Posterior vena cava (tissue), 2 donors: ENCODE results near the gene NTN3. TPM values are rescaled to one million over a fixed set of nuclear protein-coding genes. Genes with fewer than 3 reads are reported as not detected.

Experiments
- DNase-seq: peaks from one replicate; pipeline ENCODE4 v3.0.0-alpha.2; 2020; ENCODE audit warnings: low spot score
- intact Hi-C, 2 donors: fragments of 100-400 bp; cut with DNase I; formaldehyde crosslinking; loops; one replicate each; pipeline versions ENCODE4 v1.14.1 to v1.14.2; 2022 to 2023
- total RNA-seq, 2 donors: library from RNA; stranded (reverse); fragmentation: NEBNext Ultra II Directional; extraction: Animal tissue kit (Norgen Biotek cat#: 25700); gene quantifications; one replicate each; pipeline ENCODE4 v1.2.1, GENCODE V29; 2021
- donor health status: DM: yes; HTN: yes; CAD: no.
- donor health status: DM: yes; HTN: yes; CAD: no.

Gene NTN3
- total RNA-seq, 2 donors from 2014 or later = 0.29 TPM; not detected in 1

DNA sequence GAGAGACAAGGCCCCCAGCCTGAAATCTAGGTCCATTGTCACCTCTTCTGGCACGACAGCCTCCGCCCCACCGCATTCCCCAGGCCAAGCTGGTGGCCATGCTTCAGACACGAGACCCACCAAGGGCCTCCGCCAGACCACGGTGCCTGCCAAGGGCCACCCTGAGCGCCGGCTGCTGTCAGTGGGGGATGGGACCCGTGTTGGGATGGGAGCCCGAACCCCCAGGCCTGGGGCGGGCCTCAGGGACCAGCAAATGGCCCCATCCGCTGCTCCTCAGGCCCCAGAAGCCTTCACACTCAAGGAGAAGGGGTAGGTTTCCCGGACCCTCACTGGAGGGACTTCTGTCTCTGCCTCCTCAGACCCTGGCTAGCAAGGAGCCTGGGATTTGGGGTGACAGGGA is 10.2 kb upstream of the NTN3 start:
- intact Hi-C loops = no loop called here
- no peak for DNase-seq

DNA sequence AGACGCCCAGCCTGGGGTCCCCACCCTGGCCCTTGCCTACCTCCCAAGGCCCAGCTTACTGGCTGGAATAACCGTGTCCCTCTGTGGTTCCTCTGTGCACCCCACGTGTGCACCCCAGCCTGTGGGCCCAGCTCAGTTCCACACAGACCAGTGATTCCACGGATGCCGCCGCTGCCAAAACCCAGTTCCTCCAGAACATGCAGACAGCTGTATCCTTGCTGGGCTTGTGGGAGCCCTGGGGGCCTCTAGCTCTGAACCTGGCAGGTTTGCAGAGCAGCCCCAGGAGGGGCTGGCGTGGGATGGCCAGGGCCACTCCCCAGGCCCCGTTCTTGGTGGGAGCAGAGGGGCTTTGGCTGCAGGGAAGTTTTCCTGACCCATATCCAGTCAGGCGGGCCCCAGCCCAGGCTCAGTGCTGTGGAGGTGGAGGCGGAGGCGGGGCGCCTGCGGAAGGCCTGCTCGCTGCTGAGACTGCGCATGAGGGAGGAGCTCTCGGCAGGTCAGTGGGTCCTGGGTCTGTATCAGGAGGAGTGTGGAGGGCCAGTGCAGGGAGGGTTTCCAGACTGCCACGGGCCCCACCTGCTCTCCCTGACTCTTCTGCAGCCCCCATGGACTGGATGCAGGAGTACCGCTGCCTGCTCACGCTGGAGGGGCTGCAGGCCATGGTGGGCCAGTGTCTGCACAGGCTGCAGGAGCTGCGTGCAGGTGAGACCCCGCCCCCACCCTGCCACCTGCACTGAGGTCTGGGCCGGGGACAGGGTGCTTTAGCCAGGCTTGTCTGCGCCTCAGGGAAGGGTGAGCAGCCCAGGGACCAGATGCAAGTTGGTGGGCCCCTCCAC is 8.8 kb upstream of the NTN3 start:
- no peak for DNase-seq
- intact Hi-C loops = no loop called here

DNA sequence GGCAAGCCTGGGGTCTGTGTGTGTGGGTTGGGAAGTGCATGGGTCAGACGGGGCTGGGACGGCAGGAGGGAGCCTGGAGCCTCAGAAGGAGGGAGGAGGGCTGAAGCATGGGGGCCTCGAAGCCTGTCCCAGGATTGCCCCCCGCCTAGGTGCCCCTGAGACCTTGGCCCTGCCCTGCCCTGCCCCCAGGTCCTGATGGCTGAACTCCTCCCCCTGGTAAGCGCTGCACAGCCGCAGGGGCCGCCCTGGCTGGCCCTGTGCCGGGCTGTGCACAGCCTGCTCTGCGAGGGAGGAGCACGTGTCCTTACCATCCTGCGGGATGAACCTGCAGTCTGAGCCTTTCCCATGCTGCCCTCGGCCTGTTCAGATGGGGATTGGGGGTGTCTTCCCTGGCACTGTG is 6.8 kb upstream of the NTN3 start:
- DNase-seq = no peak
- intact Hi-C loops = no loop called here

DNA sequence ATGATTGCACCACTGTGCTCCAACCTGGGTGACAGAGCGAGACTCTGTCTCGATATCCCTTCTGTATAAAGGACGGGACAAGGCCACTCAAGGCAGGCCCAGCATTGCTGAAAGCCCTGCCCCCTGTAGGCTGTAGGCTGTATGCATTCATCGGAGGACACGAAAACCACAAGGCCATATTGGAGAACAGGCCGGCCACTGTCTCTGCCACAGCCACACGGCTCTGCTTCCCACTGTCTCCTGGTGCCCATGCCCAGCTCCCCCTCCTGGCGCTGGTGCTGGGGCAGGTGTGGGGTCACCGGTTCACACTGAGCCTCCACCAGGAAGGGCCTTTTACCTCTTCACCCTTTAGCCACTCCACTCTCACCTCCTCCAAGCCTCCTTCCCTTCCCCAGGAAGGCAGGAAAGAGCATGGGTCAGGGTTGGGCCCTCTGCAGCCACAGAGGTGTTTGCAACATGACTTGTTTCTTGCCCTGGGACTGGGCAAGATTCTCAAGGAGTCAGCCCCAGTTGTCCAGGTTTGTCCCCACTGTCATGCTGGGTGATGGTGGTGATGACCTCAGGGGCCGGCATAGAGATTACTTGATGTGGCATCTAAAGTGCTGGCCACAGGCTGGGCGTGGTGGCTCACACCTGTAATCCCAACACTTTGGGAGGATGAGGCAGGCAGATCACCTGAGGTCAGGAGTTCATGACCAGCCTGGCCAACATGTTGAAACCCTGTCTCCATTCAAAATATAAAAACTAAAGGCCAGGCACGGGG is 5.3 kb upstream of the NTN3 start:
- no peak for DNase-seq
- intact Hi-C loops = no loop called here

DNA sequence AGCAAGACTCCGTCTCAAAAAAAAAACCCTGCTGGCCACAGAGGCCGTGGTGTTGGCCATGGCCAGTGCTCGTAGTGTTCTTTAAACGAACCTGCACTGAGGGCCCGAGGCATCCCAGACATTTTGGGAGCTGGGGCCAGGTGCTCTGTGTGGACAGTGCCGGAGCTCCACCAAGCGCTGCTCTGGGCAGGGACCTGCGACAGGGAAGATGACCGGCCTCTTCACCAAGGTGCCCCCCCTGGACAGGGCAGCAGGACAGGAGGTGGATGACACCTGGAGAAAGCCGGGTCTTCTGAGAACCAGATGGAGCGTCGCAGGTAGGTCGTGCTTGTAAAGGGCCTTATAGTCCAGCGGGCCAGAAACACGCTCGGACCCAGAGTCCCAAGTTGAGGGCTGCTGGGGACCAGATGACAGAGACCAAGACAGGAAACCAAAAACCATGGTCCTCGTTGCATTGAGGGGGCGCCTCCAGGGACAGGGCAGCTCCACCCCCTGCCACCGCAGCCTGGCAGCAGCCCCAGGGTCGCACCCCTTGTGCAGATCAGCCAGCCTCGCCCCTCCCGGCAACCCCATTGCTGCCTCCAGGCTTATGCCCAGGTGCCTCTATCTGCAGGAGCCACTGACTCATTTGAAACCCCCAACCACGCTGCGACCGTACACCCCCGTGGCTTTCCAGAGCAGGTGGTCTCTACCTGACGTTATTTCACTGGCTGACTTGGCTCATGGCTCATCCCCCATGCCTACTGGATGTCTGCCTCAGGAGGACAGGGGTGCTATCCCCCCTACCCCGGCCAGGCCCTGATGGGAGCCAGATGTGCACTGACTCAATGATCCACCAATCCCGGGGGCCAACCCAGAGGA is 4.2 kb upstream of the NTN3 start:
- no peak for DNase-seq
- intact Hi-C loops = no loop called here

DNA sequence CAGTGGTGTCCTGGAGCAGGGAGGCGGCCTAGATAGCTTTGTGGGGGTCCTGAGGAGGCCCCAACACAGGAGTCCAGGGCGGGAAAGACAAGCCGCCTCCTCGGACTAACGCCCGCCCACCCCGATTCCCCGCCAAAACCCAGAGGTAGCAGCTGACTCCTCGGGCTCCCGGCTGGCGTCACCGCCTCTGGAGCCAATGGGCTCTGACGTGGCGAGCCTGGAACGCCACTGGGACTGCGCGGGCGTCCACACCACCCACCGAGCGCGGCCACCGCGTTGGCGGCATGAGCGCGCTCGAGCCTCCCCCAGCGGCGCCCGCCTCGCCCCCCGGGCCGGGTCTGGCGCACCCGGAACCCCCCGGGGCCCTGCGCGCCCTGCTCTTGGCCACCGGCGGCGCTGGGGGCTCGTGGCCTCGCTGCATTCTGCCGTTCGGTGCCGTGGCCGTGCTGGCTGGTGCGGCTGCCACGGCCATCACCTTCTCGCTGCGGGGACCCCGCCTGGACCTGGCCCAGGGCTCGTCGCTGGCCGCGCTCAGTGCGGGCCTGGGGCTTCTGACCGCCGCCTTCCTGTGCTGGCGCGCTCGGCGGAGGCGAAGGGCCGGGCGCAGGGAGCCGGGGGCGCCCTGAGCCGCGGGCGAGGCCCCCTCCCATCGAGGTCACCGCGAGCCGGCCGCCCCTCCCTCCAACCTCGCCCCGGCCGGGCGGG is 3.4 kb upstream of the NTN3 start:
- intact Hi-C loops = no loop called here
- peak; percentile 92 for DNase-seq

DNA sequence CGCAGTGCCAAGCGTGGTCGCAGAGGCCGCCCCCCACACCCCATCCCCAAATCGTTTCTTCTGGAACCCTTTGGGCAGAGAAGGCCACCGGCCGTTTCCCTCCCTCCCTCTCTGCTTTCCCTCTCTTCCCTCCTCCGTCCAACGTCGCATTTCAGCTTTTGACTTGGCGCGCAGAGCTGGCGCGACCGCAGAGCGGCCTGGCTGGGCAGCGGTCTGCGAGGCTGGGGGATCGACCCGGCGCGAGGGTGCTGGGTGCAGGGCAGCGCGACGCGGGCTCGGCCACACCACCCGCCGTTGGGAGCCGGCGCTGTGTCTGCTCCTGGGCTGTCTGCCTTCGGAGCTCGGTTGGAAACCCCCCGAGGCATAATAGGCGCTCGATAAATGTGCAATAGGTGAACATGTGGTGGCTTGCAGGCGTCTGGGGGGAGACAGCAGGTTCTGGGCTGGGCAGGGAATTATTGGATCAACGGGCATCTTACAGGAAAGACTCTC is 2.8 kb upstream of the NTN3 start:
- no peak for DNase-seq
- intact Hi-C loops = no loop called here

DNA sequence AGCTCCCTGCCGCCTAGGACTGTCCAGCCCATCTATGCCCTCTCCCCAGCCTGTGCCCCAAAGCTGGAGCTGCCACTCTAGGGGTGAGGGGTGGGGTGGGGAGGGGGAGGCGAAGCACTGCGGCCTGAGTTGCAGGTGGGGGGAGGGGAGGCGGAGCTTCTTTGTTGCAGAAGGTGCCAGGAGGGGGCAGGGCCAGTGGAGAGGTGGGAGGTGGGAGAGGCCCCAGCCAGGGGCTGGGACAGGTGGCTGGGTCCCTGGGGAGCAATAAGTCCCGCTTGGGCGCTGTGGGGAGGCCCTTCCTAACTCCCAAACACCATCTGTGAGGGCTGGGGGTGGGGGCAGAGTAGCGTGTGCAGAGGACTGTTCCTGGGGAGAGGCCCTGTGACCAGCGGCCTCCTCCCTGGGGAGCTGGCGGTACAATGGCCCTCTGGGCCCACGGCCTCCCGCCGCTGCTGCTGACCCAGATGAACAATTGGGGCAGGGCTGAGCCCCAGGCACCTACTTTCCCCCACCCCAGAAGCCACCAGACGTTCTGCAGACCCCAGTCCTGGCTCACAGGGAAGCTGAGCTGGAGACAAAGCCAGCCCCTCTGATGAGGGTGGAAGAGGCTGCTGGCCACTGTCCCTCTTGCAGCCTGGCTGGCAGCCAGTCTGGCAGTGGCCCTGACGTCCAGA is 2.2 kb upstream of the NTN3 start:
- intact Hi-C loops = no loop called here
- DNase-seq = no peak

DNA sequence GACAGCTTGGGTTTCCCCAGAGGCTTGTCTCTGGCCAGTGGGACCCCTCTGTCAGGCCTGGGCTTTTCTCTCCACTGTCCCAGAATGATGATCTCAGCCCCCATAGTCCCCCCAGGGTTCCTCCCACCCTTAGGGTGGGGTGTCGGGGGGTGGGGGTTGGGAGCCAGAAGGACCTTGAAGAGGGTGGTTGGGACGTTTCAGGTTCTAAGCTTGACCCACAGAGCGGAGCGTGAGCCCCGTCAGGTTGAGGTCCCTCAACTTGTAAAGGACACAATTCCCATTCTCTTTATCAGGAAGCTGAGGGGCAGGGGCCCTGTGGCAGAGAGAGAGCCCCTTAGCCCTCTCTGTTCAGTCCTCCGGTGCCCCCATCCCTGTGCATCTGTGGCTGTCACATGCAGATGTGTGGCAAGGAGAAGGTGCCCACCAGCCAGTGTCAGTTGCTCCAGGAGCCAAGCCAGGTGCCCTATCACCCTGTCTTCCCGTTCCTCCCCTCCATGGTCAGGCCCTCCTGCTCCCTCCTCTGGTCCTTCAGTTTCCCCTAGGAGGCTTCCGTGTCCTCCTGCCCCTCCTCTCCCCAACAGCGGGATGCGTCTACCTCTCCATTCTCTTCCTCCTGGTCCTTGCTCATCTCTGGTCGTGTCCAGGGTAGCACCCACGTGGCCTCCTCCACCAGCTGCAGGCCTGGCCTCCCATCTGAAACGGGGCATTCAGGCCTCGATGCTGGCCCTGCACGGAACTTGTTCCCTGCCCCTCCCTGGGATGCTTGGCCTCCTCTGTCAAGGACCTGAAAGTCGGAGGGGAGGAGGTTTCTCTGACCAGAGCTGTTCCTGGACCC is 1.5 kb upstream of the NTN3 start:
- DNase-seq = no peak
- intact Hi-C loops = no loop called here

DNA sequence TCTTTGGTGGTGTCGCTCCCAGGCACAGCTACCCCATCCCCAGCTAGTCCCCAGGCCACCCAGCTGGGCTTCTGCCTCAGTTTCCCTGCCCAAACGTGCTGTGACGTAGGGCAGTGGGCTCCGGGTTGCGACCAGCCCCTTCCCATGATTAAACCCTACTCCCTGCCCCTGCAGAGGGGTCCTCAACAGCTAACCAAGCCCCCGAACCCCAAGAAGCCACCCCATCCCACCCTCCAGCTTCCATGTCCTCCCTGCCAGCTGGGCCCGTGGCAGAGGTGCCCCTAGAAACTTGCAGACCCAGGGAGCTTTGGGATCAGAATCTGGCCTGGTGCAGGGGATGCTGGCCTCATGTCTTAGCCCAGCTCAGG is 879 bp upstream of the NTN3 start:
- no peak for DNase-seq
- intact Hi-C loops = no loop called here

DNA sequence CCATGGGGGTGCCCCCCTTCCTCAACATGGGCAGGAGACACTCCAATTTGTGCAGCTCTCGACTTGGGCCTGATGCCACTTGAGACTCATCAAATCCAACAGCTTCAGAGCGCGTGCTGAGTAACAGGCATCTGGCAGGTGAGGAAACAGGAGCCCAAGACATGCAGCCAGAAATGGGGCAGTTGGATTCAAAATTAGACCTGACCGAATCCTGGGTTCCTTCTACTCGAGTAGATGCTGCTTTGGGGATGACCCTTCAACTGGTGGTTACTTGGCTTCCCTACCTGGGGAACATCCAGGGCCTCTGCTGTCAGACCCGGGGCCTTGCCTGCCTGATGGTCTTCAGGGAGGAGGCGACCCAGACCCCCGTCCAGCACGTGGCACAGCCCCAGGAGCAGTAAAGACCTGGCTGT is 488 bp upstream of the NTN3 start:
- DNase-seq = no peak
- intact Hi-C loops = no loop called here

DNA sequence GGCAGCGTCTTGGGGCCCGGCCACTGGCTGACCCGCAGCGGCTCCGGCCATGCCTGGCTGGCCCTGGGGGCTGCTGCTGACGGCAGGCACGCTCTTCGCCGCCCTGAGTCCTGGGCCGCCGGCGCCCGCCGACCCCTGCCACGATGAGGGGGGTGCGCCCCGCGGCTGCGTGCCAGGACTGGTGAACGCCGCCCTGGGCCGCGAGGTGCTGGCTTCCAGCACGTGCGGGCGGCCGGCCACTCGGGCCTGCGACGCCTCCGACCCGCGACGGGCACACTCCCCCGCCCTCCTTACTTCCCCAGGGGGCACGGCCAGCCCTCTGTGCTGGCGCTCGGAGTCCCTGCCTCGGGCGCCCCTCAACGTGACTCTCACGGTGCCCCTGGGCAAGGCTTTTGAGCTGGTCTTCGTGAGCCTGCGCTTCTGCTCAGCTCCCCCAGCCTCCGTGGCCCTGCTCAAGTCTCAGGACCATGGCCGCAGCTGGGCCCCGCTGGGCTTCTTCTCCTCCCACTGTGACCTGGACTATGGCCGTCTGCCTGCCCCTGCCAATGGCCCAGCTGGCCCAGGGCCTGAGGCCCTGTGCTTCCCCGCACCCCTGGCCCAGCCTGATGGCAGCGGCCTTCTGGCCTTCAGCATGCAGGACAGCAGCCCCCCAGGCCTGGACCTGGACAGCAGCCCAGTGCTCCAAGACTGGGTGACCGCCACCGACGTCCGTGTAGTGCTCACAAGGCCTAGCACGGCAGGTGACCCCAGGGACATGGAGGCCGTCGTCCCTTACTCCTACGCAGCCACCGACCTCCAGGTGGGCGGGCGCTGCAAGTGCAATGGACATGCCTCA is 773 bp downstream of the NTN3 start:
- DNase-seq = no peak
- intact Hi-C loops = no loop called here

DNA sequence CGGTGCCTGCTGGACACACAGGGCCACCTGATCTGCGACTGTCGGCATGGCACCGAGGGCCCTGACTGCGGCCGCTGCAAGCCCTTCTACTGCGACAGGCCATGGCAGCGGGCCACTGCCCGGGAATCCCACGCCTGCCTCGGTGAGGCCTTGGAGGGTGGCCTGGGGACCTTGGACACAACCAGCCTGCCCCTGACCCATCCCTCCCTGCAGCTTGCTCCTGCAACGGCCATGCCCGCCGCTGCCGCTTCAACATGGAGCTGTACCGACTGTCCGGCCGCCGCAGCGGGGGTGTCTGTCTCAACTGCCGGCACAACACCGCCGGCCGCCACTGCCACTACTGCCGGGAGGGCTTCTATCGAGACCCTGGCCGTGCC is 1.4 kb downstream of the NTN3 start:
- no peak for DNase-seq
- intact Hi-C loops = no loop called here

DNA sequence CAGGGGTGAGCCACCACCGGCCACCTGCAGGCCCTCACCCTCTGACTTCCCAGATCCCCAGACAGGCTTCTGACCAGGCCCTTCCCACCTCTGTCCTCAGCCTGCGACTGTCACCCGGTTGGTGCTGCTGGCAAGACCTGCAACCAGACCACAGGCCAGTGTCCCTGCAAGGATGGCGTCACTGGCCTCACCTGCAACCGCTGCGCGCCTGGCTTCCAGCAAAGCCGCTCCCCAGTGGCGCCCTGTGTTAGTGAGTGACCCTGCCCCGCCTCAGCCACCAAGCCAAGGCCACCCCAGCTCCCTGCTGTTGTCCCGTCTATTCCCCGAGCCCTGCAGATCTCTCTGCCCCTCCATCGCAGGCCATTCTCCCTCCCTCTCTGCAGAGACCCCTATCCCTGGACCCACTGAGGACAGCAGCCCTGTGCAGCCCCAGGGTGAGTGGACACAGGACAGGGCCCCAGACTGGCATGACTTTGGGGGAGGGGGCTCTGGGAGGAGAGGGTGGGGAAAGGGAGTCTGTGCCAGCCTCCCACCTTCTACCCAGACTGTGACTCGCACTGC is 1.9 kb downstream of the NTN3 start:
- DNase-seq = no peak
- intact Hi-C loops = no loop called here

DNA sequence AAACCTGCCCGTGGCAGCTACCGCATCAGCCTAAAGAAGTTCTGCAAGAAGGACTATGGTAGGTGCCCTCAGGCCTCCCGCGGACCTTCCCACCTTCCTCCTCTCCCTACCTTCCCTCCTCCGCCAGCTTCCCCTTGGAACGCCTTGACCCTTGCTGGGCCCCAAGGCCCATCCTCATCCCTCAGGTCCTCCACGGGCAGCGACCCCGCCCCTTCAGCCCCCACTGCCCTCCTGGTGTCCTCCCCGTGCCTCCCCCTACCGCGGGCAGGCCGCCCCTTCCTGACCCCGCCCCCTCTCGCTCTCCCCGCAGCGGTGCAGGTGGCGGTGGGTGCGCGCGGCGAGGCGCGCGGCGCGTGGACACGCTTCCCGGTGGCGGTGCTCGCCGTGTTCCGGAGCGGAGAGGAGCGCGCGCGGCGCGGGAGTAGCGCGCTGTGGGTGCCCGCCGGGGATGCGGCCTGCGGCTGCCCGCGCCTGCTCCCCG is 2.4 kb downstream of the NTN3 start:
- intact Hi-C loops = no loop called here
- DNase-seq = no peak

DNA sequence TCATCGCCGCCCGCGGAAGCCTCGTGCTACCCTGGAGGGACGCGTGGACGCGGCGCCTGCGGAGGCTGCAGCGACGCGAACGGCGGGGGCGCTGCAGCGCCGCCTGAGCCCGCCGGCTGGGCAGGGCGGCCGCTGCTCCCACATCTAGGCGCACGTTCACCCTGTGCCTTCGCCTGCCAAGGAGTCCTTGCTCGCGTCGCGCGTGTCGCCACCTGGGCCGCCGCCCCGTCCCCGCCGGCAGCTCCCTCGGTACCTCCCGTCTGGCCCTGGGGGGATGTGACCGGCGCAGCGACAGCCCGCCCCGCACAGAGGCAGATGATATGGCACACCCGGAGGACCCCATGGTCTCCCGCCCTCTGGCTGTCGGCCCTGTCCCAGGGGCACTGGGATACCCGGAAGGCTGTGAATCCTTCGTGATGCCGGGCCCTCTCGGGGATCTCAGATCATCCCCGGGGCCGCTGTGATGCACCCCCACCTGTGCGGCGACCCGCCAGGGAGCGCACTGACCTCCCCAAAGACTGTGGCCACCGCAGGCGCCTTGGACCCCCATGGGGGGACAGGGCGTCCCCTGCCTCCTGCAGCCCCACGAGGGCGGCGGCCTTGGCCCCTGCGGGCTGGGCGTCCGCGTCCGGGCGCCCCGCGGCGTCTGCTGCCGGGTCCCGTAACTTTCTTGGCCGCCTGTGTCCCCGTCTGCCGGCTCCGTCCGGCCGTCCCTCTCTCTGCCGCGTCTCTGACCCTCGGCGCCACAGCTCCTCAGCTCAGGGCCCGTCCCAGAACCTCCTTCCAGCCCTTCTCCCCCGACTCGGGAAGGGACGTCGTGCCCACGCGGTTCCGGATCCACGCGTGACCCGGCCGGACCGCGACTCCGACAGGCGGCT is 3.1 kb downstream of the NTN3 start:
- intact Hi-C loops = no loop called here
- no peak for DNase-seq
